Purkinje cell (primary cell): ENCODE data around the gene NPPC. TPM values are rescaled to one million over a fixed set of nuclear protein-coding genes. Genes with fewer than 3 reads are reported as not detected.

Source experiments
- polyA plus RNA-seq: library from polyadenylated mRNA; unstranded; fragments of >200 nt; fragmentation: Nextera tagmentation; gene quantifications from 2 replicates; pipeline ENCODE4 v1.2.1, GENCODE V29; 2014

Gene NPPC
- polyA plus RNA-seq: 86.3 and 128 TPM in 2 replicates

GRCh38 chr2:231926180-231926741 lies at the start of gene NPPC:
NPPC (minus strand) TSS chr2:231926396; CDS start chr2:231926249, 147 bp downstream.

GRCh38 chr2:231961349-231962166 lies 35.4 kb upstream of the NPPC start, which contains the start of gene DIS3L2:
DIS3L2 (plus strand) TSS chr2:231961713; CDS start chr2:232014928, 53,215 bp downstream.

Other genes with a start within 250 kb of the NPPC start
- 236 and 278 TPM in 2 replicates for gene PTMA, start 217.9 kb downstream of the NPPC start, polyA plus RNA-seq
- gene PDE6D, start 145.1 kb downstream of the NPPC start, polyA plus RNA-seq: 79.0 and 87.7 TPM in 2 replicates
- 7.3 and 8.7 TPM in 2 replicates for gene COPS7B, start 140.0 kb downstream of the NPPC start, polyA plus RNA-seq
- gene DIS3L2, start 35.3 kb upstream of the NPPC start, polyA plus RNA-seq: 3.2 and 7.4 TPM in 2 replicates